DOHH2 (cell line): Measurements from ENCODE around the gene SNX5.

ENCODE experiments used
- H3F3A ChIP-seq: fragments of 200-600 bp; sonication (generic), shearing (Covaris generic); 2 replicates; pipeline ENCODE4 v1.6.0; 2016; ENCODE audit warnings: antibody characterized with exemption, mild to moderate bottlenecking; ENCODE audit not compliant: control insufficient read depth, insufficient read depth
- H3K27ac ChIP-seq: fragments of 200-600 bp; sonication (generic); 2 replicates; pipeline ENCODE4 v1.5.1; 2014; ENCODE audit warnings: low read depth, mild to moderate bottlenecking, low read length, moderate library complexity
- H3K27me3 ChIP-seq: fragments of 200-600 bp; sonication (generic); 2 replicates; pipeline ENCODE4 v1.6.1; 2014; ENCODE audit warnings: mild to moderate bottlenecking, low read length, mixed read lengths; ENCODE audit not compliant: control insufficient read depth
- H3K36me3 ChIP-seq: fragments of 200-600 bp; sonication (generic); 2 replicates; pipeline ENCODE4 v1.6.1; 2014; ENCODE audit warnings: mild to moderate bottlenecking, low read length, moderate library complexity, mixed read lengths; ENCODE audit not compliant: control insufficient read depth
- H3K4me1 ChIP-seq: fragments of 200-600 bp; sonication (generic); 2 replicates; pipeline ENCODE4 v1.6.1; 2014; ENCODE audit warnings: mild to moderate bottlenecking, low read length, mixed read lengths; ENCODE audit not compliant: control insufficient read depth
- H3K4me2 ChIP-seq: fragments of 200-600 bp; sonication (generic); 2 replicates; pipeline ENCODE4 v1.6.0; 2014; ENCODE audit warnings: mild to moderate bottlenecking, low read length, moderate library complexity
- H3K4me3 ChIP-seq: fragments of 200-600 bp; sonication (generic); 2 replicates; pipeline ENCODE4 v1.5.1; 2014; ENCODE audit warnings: mild to moderate bottlenecking, low read length, mixed read lengths
- H3K79me2 ChIP-seq: fragments of 200-600 bp; sonication (generic); 2 replicates; pipeline ENCODE4 v1.6.1; 2014; ENCODE audit warnings: mild to moderate bottlenecking, low read length, mixed read lengths; ENCODE audit not compliant: control insufficient read depth
- H3K9me2 ChIP-seq: fragments of 200-600 bp; sonication (generic); replicated peaks from 2 replicates; pipeline ENCODE4 v1.6.1; 2014; ENCODE audit warnings: mild to moderate bottlenecking, low read length, mixed read lengths; ENCODE audit not compliant: control insufficient read depth
- H3K9me3 ChIP-seq: fragments of 200-600 bp; sonication (generic); 2 replicates; pipeline ENCODE4 v1.6.1; 2014; ENCODE audit warnings: antibody characterized with exemption, low read length, mixed read lengths; ENCODE audit not compliant: control insufficient read depth, insufficient read depth
- H4K20me1 ChIP-seq: fragments of 200-600 bp; sonication (generic); 2 replicates; pipeline ENCODE4 v1.6.0; 2014; ENCODE audit warnings: low read depth, mild to moderate bottlenecking, antibody characterized with exemption, low read length, moderate library complexity; ENCODE audit not compliant: control insufficient read depth, insufficient read depth
- EZH2phosphoT487 ChIP-seq: fragments of 200-600 bp; sonication (generic); IDR thresholded peaks from 2 replicates; pipeline ENCODE4 v1.6.1; 2017; ENCODE audit warnings: borderline replicate concordance, mild to moderate bottlenecking, antibody characterized with exemption, low read length, moderate library complexity, mixed read lengths
- TF ChIP-seq, protein P1 (sequence below): fragments of 200-600 bp; sonication (generic); IDR thresholded peaks from one replicate; pipeline ENCODE4 v1.5.1; 2014; ENCODE audit warnings: antibody characterized with exemption, mild to moderate bottlenecking, low read depth, low read length; ENCODE audit not compliant: poor library complexity, severe bottlenecking

The SNX5 gene

DNA sequence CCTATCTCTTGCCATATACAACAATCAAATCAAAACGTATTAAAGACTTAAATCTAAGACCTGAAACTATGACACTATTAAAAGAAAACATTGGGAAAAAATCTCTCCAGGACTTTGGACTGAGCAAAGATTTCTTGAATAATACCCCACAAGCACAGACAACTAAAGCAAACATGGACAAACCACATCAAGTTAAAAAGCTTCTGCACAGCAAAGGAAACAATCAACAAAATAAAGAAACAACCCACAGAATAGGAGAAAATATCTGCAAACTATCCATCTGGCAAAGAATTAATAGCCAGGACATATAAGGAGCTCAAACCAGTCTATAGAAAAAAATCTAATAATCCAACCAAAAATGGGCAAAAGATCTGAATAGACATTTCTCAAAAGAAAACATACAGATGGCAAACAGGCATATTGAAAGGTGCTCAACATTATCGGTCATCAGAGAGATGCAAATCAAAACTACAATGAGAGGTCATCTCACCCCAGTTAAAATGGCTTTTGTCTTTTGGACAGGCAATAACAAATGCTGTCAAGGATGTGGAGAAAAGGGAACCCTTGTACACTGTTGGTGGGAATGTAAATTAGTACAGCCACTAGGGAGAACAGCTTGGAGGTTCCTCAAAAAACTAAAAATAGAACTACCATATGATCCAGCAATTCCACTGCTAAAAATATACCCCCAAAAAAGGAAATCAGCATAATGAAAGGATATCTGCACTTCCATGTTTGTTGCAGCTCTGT lies 76.2 kb downstream of the SNX5 start:
- peaks cover 22% of the 10 kb centered on the region for H3K4me1 ChIP-seq
- no peak overlapping the region for H3K4me2 ChIP-seq
- H4K20me1 ChIP-seq: no peaks in the 10 kb centered on the region
- no peak overlapping the region for H3K27ac ChIP-seq
- H3K27me3 ChIP-seq: no peaks in the 10 kb centered on the region
- peaks cover 3% of the 10 kb centered on the region; the same call in 1 of the 2 replicates for H3K9me3 ChIP-seq
- H3F3A ChIP-seq: no peaks in the 10 kb centered on the region
- no peak overlapping the region for H3K4me3 ChIP-seq
- no peaks in the 10 kb centered on the region for H3K79me2 ChIP-seq
- H3K36me3 ChIP-seq: no peaks in the 10 kb centered on the region
- no peaks in the 10 kb centered on the region for H3K9me2 ChIP-seq
- TF ChIP-seq, protein P1, sequence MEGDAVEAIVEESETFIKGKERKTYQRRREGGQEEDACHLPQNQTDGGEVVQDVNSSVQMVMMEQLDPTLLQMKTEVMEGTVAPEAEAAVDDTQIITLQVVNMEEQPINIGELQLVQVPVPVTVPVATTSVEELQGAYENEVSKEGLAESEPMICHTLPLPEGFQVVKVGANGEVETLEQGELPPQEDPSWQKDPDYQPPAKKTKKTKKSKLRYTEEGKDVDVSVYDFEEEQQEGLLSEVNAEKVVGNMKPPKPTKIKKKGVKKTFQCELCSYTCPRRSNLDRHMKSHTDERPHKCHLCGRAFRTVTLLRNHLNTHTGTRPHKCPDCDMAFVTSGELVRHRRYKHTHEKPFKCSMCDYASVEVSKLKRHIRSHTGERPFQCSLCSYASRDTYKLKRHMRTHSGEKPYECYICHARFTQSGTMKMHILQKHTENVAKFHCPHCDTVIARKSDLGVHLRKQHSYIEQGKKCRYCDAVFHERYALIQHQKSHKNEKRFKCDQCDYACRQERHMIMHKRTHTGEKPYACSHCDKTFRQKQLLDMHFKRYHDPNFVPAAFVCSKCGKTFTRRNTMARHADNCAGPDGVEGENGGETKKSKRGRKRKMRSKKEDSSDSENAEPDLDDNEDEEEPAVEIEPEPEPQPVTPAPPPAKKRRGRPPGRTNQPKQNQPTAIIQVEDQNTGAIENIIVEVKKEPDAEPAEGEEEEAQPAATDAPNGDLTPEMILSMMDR: no peak
- no peak for TF ChIP-seq EZH2phosphoT487
